Liver (tissue), 9 donors: ENCODE results near the gene DLST. TPM values are rescaled to one million over a fixed set of nuclear protein-coding genes. Genes with fewer than 3 reads are reported as not detected.
"Not testable (repeated sequence)": the region's sequence is repeated elsewhere in the genome, so short reads cannot be mapped to it uniquely, and the experiment has no call there.

Experiments
- DNase-seq: peaks from one replicate; pipeline ENCODE4 v3.0.0-alpha.2; 2017; ENCODE audit warnings: low spot score
- H3K27ac ChIP-seq, 2 donors: one replicate each; pipeline ENCODE4 v1.7.0; 2013; ENCODE audit warnings: inconsistent platforms in 2 of 2, low read length in 2 of 2, control low read depth in 1 of 2, low read depth in 1 of 2, mild to moderate bottlenecking in 1 of 2
- H3K27me3 ChIP-seq, 4 donors: one replicate each; pipeline versions ENCODE4 v1.6.1 to v1.7.0; 2013; ENCODE audit warnings: low read length in 3 of 4, inconsistent platforms in 1 of 4, mild to moderate bottlenecking in 1 of 4, moderate library complexity in 1 of 4; ENCODE audit not compliant: control insufficient read depth in 4 of 4, insufficient read depth in 4 of 4
- H3K36me3 ChIP-seq, 4 donors: one replicate each; pipeline versions ENCODE4 v1.6.1 to v1.7.0; 2013; ENCODE audit warnings: low read length in 3 of 4, mild to moderate bottlenecking in 3 of 4, low read depth in 1 of 4, moderate library complexity in 1 of 4; ENCODE audit not compliant: control insufficient read depth in 4 of 4, insufficient read depth in 3 of 4
- H3K4me1 ChIP-seq, 4 donors: one replicate each; pipeline versions ENCODE4 v1.6.1 to v1.7.0; 2013; ENCODE audit warnings: low read length in 3 of 4, mild to moderate bottlenecking in 3 of 4, moderate library complexity in 1 of 4; ENCODE audit not compliant: control insufficient read depth in 4 of 4, insufficient read depth in 4 of 4
- H3K4me3 ChIP-seq, 3 donors: one replicate each; pipeline versions ENCODE4 v1.6.1 to v1.7.0; 2013; ENCODE audit warnings: low read length in 3 of 3, control low read depth in 1 of 3, low read depth in 1 of 3, mild to moderate bottlenecking in 1 of 3
- H3K9ac ChIP-seq, 2 donors: one replicate each; pipeline ENCODE4 v1.7.0; 2013; ENCODE audit warnings: low read length in 2 of 2, mild to moderate bottlenecking in 2 of 2, moderate library complexity in 2 of 2, control low read depth in 1 of 2, low read depth in 1 of 2
- H3K9me3 ChIP-seq, 4 donors: one replicate each; pipeline versions ENCODE4 v1.6.1 to v1.7.0; 2013; ENCODE audit warnings: low read length in 3 of 4; ENCODE audit not compliant: control insufficient read depth in 4 of 4
- ATF3 ChIP-seq: IDR thresholded peaks from 2 replicates; pipeline ENCODE4 v1.6.1; 2016; ENCODE audit warnings: antibody characterized with exemption
- EGR1 ChIP-seq, 2 donors: IDR thresholded peaks; 2 replicates each; pipeline ENCODE4 v1.6.1; 2016 to 2018; ENCODE audit warnings: antibody characterized with exemption in 2 of 2, low read depth in 2 of 2
- FOXA1 ChIP-seq: IDR thresholded peaks from 2 replicates; pipeline ENCODE4 v1.6.1; 2016; ENCODE audit warnings: antibody characterized with exemption
- FOXA2 ChIP-seq: IDR thresholded peaks from 2 replicates; pipeline ENCODE4 v1.6.1; 2016; ENCODE audit warnings: antibody characterized with exemption
- HNF4G ChIP-seq: IDR thresholded peaks from 2 replicates; pipeline ENCODE4 v1.6.1; 2016; ENCODE audit warnings: antibody characterized with exemption
- JUND ChIP-seq, 2 donors: IDR thresholded peaks; 2 replicates each; pipeline ENCODE4 v1.6.1; 2016; ENCODE audit warnings: antibody characterized with exemption in 2 of 2
- NR2F2 ChIP-seq: IDR thresholded peaks from 2 replicates; pipeline ENCODE4 v1.6.1; 2016; ENCODE audit warnings: antibody characterized with exemption
- RAD21 ChIP-seq, 2 donors: IDR thresholded peaks; 2 replicates each; pipeline ENCODE4 v1.6.1; 2016; ENCODE audit warnings: antibody characterized with exemption in 2 of 2, mild to moderate bottlenecking in 2 of 2
- RXRA ChIP-seq, 2 donors: IDR thresholded peaks; 2 replicates each; pipeline ENCODE4 v1.6.1; 2017 to 2018; ENCODE audit warnings: antibody characterized with exemption in 2 of 2, mild to moderate bottlenecking in 1 of 2
- SP1 ChIP-seq: IDR thresholded peaks from 2 replicates; pipeline ENCODE4 v1.6.1; 2018; ENCODE audit warnings: antibody characterized with exemption, mild to moderate bottlenecking
- TAF1 ChIP-seq: conservative IDR thresholded peaks from 2 replicates; pipeline ENCODE4 v1.6.1; 2016; ENCODE audit warnings: antibody characterized with exemption, mild to moderate bottlenecking
- YY1 ChIP-seq: IDR thresholded peaks from 2 replicates; pipeline ENCODE4 v1.6.1; 2016; ENCODE audit warnings: antibody characterized with exemption, mild to moderate bottlenecking
- WGBS: extraction: QIAGEN DNeasy Blood & Tissue Kit; methylation state at CpG from one replicate; pipeline ENCODE4 v1.1.7; 2013; 5-methylcytosine and 5-hydroxymethylcytosine counted together
- polyA plus RNA-seq, 2 donors: library from polyadenylated mRNA; stranded (reverse) in 1 of 2; unstranded in 1 of 2; fragments of 200-250 nt in 1 of 2; fragments of >200 nt in 1 of 2; fragmentation: Nextera tagmentation in 1 of 2; extraction: Ambion mirVana in 1 of 2; gene quantifications; one replicate each; pipeline versions ENCODE4 v1.2.1 to v1.2.3, GENCODE V29; 2013 to 2015
- total RNA-seq, 2 donors: library from RNA; depleted of rRNA; stranded (reverse); fragments of >200 nt; gene quantifications; one replicate each; pipeline ENCODE4 v1.2.3, GENCODE V29; 2014
- TF ChIP-seq, protein P1 (sequence below): IDR thresholded peaks from 2 replicates; pipeline ENCODE4 v1.6.1; 2016; ENCODE audit warnings: antibody characterized with exemption
- donor health status: healthy.
- donor health status: healthy.
- donor health status: healthy.
- donor health status: healthy.
- donor health status: healthy.

Gene DLST
- total and polyA plus RNA-seq, 4 donors = 10.7 to 69.3 (median 49.5) TPM

GRCh38 chr14:74929242-74929641 lies 47.5 kb downstream of the DLST start:
- no peak overlapping the region for H3K9ac ChIP-seq
- 70% methylated on average over 6 of the region's 6 CpGs for WGBS
- H3K27ac ChIP-seq = no peak overlapping the region
- TF ChIP-seq EGR1 (IDR thresholded peaks at IDR 0.05; ENCODE audit: low read depth in 2 of 2) (no peak), RAD21 (IDR thresholded peaks at IDR 0.05) (no peak), SP1 (no peak), RXRA (IDR thresholded peaks at IDR 0.05) (no peak), JUND (IDR thresholded peaks at IDR 0.05) (no peak), TAF1 (no peak), HNF4G (no peak), FOXA2 (no peak), ATF3 (no peak), NR2F2 (no peak)
- H3K36me3 ChIP-seq = no peaks in the 10 kb centered on the region
- no peak for DNase-seq
- H3K9me3 ChIP-seq = no peaks in the 10 kb centered on the region
- no peak overlapping the region for H3K4me3 ChIP-seq
- H3K4me1 ChIP-seq = no peaks in the 10 kb centered on the region
- H3K27me3 ChIP-seq = no peaks in the 10 kb centered on the region

DNA sequence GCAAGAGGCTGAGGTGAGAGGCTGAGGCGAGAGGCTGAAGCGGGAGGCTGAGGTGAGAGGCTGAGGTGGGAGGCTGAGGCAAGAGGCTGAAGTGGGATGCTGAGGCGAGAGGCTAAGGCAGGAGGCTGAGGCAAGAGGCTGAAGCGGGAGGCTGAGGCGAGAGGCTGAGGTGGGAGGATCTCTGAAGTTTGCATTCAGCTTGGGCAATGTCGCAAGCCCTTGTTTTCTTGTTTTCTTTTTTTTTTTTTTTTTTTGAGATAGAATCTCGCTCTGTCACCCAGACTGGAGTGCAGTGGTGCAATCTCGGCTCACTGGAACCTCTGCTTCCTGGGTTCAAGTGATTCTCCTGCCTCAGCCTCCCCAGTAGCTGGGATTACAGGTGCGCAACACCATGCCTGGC lies 50.0 kb downstream of the DLST start:
- not testable (repeated sequence) for H3K27me3 ChIP-seq, DNase-seq, H3K4me3 ChIP-seq, H3K4me1 ChIP-seq, H3K27ac ChIP-seq, H3K9me3 ChIP-seq, H3K36me3 ChIP-seq, H3K9ac ChIP-seq
- WGBS = 82% methylated on average over 9 of the region's 9 CpGs

- TF ChIP-seq NR2F2 (peak; percentile 59), TAF1 (no peak), HNF4G (no peak), YY1 (no peak), JUND (IDR thresholded peaks at IDR 0.05) (no peak), FOXA1 (no peak), RXRA (IDR thresholded peaks at IDR 0.05) (no peak), SP1 (peak; percentile 11), EGR1 (IDR thresholded peaks at IDR 0.05; ENCODE audit: low read depth in 2 of 2) (no peak)
- TF ChIP-seq, protein P1, sequence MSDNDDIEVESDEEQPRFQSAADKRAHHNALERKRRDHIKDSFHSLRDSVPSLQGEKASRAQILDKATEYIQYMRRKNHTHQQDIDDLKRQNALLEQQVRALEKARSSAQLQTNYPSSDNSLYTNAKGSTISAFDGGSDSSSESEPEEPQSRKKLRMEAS = no peak
- no peak overlapping the region for H3K27ac ChIP-seq
Measured at GRCh38 chr14:74932401-74932901, 50.7 kb downstream of the DLST start.

GRCh38 chr14:74932936-74933335 lies 51.2 kb downstream of the DLST start:
- H3K36me3 ChIP-seq, H3K4me3 ChIP-seq, H3K4me1 ChIP-seq, DNase-seq, H3K27me3 ChIP-seq, H3K9ac ChIP-seq, H3K9me3 ChIP-seq, H3K27ac ChIP-seq: not testable (repeated sequence)
- WGBS = 82% methylated on average over 4 of the region's 4 CpGs

More at GRCh38 chr14:74932401-74932901, 50.7 kb downstream of the DLST start:
- H3K36me3 ChIP-seq = no peaks in the 10 kb centered on the region
- 29% methylated on average over 6 of the region's 6 CpGs for WGBS
- no peak overlapping the region for H3K4me3 ChIP-seq
- H3K27me3 ChIP-seq = no peaks in the 10 kb centered on the region
- DNase-seq = no peak
- H3K9ac ChIP-seq = no peak overlapping the region
- H3K9me3 ChIP-seq = no peaks in the 10 kb centered on the region
- no peaks in the 10 kb centered on the region for H3K4me1 ChIP-seq
